OCI-LY7 (cell line): Measurements from ENCODE around the gene DKK3.

ENCODE experiments used
- EZH2phosphoT487 ChIP-seq: fragments of 200-600 bp; sonication (generic); IDR thresholded peaks from 2 replicates; pipeline ENCODE4 v1.6.1; 2018; ENCODE audit warnings: low read depth, borderline replicate concordance, mild to moderate bottlenecking, mixed run types, antibody characterized with exemption, low read length, moderate library complexity, mixed read lengths
- TF ChIP-seq, protein P1 (sequence below): fragments of 200-600 bp; sonication (generic); conservative IDR thresholded peaks from 2 replicates; pipeline ENCODE4 v1.5.1; 2014; ENCODE audit warnings: mild to moderate bottlenecking, antibody characterized with exemption, low read length, moderate library complexity, mixed read lengths

DNA sequence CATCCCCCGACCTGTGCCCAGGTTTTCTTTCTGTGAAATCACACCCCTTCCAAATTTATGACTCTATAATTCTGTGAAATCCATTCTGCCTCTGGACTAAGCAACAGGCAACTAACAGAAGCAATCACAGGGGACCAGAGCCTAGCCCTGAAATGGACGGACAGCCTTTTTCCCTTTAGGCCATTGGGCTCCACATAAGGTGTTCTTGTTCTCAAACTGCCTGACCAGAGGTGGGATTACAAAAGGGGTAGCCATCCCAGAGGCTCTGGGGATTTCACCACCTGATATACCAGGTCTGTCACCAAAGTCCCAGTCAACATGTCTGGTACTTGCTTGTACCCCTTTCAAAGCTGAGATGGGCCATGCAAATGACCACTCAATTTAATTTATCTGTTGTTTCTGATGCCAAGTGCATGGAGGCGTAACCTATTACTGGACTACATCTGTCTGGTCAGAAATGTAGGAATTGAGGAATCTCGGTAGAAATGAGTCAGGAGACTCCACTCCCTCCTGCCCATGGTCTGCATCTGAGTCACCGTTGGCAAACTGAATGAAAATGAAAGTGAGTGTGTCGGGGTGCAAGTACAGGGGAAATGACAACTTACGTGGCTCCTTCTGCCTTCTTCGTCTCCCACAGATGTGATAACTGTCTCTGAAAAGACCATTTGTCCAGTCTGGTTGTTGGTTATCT, 10.2 kb downstream of the DKK3 start:
- TF ChIP-seq, protein P1, sequence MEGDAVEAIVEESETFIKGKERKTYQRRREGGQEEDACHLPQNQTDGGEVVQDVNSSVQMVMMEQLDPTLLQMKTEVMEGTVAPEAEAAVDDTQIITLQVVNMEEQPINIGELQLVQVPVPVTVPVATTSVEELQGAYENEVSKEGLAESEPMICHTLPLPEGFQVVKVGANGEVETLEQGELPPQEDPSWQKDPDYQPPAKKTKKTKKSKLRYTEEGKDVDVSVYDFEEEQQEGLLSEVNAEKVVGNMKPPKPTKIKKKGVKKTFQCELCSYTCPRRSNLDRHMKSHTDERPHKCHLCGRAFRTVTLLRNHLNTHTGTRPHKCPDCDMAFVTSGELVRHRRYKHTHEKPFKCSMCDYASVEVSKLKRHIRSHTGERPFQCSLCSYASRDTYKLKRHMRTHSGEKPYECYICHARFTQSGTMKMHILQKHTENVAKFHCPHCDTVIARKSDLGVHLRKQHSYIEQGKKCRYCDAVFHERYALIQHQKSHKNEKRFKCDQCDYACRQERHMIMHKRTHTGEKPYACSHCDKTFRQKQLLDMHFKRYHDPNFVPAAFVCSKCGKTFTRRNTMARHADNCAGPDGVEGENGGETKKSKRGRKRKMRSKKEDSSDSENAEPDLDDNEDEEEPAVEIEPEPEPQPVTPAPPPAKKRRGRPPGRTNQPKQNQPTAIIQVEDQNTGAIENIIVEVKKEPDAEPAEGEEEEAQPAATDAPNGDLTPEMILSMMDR, result no peak
- TF ChIP-seq EZH2phosphoT487, result no peak
